GM18907 (cell line): ENCODE measurements around the gene KLHDC7B.
A peak's percentile ranks its signal among the peaks of the same experiment; 100 is the strongest.

ENCODE experiments used
- ATAC-seq: cut with Tn5 transposase; IDR thresholded peaks from one replicate; pipeline ENCODE4 v1.9.1; 2021; ENCODE audit warnings: mild to moderate bottlenecking, moderate library complexity; ENCODE audit not compliant: unreplicated experiment

KLHDC7B gene

GRCh38 chr22:50571264-50572175, 25.8 kb downstream of the KLHDC7B start:
- ATAC-seq: no peak

GRCh38 chr22:50572965-50573364, 27.3 kb downstream of the KLHDC7B start:
- ATAC-seq: no peak

- no peak for ATAC-seq
Observed at GRCh38 chr22:50573491-50574382, 28.0 kb downstream of the KLHDC7B start.

- ATAC-seq: no peak
Observed at GRCh38 chr22:50574383-50574755, 28.7 kb downstream of the KLHDC7B start.

- ATAC-seq: no peak
Observed at GRCh38 chr22:50575426-50575941, 29.8 kb downstream of the KLHDC7B start.

GRCh38 chr22:50576070-50576469, 30.4 kb downstream of the KLHDC7B start:
- ATAC-seq: no peak

GRCh38 chr22:50576806-50577696, 31.4 kb downstream of the KLHDC7B start:
- no peak for ATAC-seq

DNA sequence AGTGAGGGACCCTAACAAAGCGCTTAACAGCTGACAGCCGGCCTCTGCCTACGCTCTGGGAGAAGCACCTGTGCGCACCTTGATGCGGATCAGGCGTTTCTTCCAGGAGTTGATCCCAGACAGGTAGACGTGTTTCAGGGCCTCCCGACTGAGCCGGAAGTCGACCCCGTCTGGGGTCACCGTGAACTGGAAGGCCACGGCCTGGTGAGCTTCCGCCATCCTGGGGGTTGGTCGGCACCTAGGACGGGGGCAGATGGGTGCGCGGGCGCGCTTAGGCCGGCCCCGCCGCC, 31.9 kb downstream of the KLHDC7B start:
- no peak for ATAC-seq

DNA sequence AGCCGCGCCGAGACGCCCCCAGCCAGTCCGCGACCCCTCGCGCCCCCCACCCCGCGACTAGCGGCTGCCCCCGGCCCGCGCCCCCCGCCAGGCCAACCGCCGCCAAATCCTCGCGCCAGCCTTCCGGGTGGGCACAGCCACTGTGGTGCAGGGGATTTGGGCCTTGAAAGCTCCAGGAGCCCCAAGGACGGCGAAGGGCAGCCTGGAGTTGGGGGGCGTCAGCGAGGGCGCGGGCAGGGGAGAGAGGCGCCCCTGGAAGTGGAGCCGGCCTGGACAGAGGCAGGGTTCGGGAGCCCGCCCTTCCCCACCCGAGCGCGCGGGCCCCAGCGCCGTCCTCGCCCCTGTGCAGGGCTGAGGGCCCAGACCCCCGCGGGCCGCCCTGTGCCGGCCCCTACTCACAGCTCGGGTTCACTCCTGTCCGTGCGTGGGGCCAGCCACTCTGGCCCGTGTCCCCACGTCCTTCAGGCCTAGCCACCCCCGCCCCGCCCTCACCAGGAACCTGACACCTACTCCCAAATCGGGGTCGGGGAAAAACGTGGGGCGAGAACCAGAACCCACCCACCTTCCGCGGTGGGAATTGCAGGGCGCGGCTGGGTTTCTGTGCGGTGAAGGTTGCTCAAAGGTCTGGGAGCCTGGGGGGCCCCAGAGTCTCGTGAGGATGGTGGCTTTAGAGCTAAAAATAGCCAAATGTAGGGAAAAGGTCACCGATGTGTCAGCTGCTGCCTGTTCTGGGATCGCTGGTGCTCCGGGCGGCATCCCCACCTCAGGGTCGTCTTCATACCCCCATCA, 32.5 kb downstream of the KLHDC7B start, which contains the start of gene CPT1B:
CPT1B (minus strand) TSS at position 441 of the 789 bp plus-strand sequence. CDS start 512 bp downstream, outside the sequence.
- ATAC-seq: no peak

DNA sequence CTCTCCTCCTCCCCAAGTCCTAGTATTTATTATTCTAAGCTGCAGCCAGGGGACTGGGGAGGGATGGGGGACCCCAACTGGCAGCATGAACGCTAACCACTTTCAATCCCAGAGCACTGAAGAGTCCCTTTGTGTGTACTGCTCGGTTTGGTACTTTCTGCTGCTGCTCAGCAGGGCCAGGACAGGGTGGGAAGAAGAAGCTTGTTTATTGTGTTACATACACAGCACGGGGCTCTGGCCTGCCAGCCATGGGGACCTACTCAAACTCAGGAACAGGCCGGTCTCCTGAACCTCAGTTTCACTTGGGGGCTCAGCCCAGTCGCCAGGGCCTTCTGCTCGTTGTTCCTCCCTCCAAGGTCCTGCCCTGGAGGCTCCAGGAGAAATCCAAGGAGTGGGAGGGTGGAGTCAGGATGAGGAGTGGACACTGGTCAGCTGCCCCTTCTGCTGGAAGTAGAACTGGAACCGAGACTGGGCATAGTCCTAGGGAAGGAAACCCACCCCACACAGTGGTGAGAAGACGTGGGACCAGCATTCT, 33.1 kb downstream of the KLHDC7B start:
- ATAC-seq: no peak

DNA sequence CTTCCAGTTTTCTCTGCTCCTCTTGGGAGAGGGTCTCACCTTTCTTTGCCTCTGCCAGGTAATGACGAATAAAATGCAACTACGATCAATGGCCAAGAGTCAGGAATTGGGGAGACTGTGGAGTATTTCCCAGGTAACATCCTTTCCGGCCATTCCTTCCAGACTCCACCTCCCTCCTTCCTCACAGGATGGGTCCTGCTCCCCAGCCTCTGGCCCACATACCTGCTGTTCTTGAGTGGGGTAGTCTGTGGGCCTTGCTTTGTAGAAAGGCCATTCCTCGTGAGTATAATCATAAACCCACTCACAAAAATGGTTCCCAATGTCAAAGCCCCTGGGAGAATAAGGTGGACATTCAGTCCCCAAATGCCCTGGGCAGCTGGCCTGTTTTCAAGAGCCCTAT, 34.1 kb downstream of the KLHDC7B start:
- no peak for ATAC-seq

- ATAC-seq: no peak
Observed at GRCh38 chr22:50581031-50581949, 35.6 kb downstream of the KLHDC7B start.

GRCh38 chr22:50581950-50582492, 36.3 kb downstream of the KLHDC7B start:
- ATAC-seq: peak; percentile 26

GRCh38 chr22:50582493-50583293, 37.0 kb downstream of the KLHDC7B start, which contains the start of gene CHKB:
Gene CHKB (minus strand): TSS chr22:50582849. CDS start chr22:50582781, 68 bp downstream.
- peak; percentile 90 for ATAC-seq

- peak; percentile 33 for ATAC-seq
Observed at GRCh38 chr22:50583294-50583861, 37.7 kb downstream of the KLHDC7B start.

DNA sequence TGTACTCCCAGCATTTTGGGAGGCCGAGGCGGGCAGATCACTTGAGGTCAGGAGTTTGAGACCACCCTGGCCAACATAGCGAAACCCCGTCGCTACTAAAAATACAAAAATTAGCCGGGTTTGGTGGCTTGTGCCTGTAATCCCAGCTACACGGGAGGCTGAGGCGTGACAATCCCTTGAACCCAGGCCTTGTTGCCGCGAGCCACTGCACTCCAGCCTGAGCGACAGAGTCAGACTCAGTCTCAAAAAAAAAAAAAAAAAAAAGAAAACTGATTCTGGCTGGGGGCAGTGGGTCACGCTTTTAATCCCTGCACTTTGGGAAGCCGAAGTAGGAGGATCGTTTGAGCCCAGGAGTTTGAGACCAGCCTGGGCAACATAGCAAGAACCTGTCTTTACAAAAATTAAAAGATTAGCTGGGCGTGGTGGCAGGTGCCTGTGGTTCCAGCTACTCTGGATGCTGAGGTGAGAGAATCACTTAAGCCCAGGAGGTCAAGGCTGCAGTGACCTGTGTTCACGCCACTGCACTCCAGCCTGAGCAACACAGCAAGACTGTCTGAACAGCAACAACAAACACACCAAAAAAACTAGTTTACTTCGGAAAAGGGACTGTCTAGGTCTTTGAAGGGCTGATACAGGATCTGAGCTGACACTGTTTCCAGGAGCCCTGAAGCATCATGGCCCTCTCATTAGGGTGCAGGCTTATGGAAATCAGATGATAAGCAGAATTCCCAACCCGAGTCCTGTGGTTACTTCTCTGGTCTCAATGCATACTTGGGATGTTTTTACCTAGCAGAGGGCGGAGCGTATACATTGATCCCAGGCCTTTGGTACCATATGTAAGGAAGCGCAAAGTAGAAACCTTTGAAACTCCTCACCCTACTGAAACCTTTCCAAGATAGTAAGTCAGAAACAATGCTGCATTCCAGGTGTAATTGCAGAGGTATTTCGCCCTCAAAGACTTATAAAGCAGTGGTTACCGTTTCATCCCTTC, 38.7 kb downstream of the KLHDC7B start:
- no peak for ATAC-seq
